HG03108 (cell line): ENCODE data around the gene ABCC1.
A peak's percentile ranks its signal among the peaks of the same experiment; 100 is the strongest.
"Not testable (repeated sequence)": the region's sequence is repeated elsewhere in the genome, so short reads cannot be mapped to it uniquely, and the experiment has no call there.

Experiments used
- ATAC-seq: cut with Tn5 transposase; IDR thresholded peaks from one replicate; pipeline ENCODE4 v1.9.1; 2021; ENCODE audit warnings: moderate library complexity; ENCODE audit not compliant: unreplicated experiment

Gene ABCC1

GRCh38 chr16:15949210-15950160 is at the start of gene ABCC1:
Gene ABCC1, plus strand, starts transcription at chr16:15949616. Its CDS starts 136 bp downstream, at chr16:15949752.
- peak; percentile 45 for ATAC-seq

DNA sequence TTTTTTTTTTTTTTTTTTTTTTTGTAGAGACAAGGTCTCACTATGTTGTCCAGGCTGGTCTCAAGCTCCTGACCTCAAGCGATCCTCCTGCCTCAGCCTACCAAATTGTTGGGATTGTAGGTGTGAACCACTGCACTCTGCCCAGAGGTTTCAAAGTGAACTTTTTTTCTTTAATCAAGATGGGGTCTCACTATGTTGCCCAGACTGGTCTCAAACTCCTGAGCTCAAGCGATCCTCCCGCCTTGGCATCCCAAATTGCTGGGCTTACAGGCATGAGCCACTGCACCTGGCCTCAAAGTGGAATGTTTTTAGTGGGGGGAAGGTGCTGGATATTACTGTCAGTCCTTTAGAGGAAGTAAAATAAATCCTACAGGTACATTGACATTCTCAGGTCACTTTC is 49.1 kb upstream of the ABCC1 start:
- no peak for ATAC-seq

DNA sequence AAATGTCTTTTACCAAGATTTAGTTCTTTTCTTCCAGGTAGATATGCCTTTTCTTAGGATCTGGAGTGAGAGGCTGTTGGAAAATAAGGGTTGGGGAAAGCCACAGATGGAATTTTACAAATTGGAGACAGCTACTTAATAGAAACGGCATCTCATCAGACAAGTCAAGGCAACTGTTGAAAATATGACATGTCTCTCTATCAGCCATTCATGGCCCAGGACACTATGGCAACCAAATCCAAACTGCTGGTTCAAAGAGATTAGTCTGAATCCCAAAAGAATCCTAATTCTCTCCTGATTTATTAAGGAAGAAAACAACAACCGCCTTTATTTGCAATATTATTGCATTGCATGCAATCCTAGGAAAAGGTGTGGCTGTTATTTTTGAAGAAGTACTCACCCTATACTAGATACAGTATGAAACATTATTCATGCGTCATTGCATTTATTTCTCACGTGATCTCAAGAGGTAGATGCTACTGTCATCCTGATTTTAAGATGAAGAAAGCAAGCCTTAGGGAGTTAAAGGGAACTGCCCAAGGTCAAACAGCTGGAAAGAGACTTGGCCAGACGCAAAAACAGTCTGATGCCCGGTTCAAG is 48.4 kb upstream of the ABCC1 start:
- no peak for ATAC-seq

- no peak for ATAC-seq
These were observed 45.5 kb upstream of the ABCC1 start for GRCh38 chr16:15903960-15904359.

DNA sequence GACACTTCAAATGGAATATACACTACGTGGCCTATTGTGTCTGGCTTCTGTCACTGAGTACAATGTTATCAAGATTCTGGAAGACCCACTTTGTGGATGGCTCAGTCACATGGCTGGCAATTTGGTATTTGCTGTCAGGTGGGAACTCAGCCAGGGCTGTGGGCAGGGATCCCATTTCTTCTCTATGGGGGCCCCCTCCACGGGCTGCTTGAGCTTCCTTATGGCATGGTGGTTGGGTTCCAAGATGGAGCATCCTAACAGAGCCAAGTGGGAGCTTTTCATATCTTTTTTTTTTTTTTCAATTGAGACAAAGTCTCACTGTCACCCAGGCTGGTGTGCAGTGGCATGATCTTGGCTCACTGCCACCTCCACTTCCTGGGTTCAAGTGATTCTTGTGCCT is 43.0 kb upstream of the ABCC1 start:
- no peak for ATAC-seq

- ATAC-seq, result peak; percentile 83
These were observed 41.4 kb upstream of the ABCC1 start for GRCh38 chr16:15907863-15908478.

DNA sequence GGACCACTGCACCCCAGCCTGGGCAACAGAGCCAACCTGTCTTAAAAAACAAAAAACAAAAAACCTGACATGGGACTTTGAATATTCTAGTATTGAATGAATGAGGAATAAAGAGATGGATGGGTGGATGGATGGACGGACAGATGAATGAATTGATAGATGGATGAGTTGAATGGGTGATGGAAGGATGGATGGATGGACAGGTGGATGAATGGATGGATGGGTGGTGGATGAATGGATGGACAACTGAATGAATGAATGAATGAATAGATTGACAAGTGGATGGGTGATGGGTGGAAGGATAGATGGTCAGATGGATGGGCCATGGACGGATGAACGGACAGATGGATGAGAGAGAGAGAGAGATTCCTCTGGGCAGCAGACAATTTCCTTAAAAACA is 38.2 kb upstream of the ABCC1 start:
- no peak for ATAC-seq

- ATAC-seq, result no peak
These were observed 36.2 kb upstream of the ABCC1 start for GRCh38 chr16:15913046-15913698.

DNA sequence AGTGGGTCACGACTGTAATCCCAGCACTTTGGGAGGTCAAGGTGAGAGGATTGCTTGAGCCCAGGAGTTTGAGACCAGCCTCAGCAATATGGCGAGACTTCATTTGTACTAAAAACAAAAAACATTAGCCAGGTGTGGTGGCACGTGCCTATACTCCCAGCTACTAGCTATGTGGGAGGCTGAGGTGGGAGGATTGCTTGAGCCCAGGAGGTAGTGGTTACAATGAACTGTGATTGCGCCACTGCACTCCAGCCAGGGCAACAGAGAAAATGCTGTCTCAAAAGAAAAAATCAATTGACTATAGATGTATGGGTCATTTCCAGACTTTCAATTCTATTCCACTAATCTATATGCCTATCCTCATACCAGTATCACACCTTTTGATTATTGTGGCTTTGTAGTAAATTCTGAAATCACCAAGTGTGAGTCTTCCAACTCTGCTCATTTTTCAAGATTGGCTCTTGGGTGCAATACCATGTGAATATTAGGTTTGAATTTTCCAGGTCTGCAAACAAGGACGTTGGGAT is 33.8 kb upstream of the ABCC1 start:
- no peak for ATAC-seq

DNA sequence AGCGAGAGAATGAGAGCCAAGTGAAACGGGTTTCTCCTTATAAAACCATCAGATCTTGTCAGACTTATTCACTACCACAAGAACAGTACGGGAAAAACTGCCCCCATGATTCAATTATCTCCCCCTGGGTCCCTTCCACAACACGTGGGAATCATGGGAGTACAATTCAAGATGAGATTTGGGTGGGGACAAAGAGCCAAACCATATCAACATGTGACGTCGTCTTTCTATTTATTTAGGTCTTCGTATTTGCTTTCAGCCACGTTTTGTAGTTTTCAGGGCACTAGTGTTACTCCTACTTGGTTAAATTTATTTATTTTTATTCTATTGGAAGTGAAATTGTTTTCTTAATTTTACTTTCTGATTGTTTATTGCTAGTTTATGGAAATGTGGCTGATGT is 33.1 kb upstream of the ABCC1 start:
- no peak for ATAC-seq

DNA sequence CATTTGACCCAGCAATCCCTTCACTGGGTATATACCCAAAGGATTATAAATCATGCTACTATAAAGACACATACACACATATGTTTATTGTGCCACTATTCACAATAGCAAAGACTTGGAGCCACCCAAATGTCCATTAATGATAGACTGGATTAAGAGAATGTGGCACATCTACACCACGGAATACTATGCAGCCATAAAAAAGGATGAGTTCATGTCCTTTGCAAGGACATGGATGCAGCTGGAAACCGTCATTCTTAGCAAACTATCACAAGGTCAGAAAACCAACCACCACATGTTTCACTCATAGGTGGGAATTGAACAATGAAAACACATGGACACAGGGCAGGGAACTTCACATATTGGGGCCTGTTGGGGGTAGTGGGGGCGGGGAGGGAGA is 31.1 kb upstream of the ABCC1 start:
- ATAC-seq, result not testable (repeated sequence)

DNA sequence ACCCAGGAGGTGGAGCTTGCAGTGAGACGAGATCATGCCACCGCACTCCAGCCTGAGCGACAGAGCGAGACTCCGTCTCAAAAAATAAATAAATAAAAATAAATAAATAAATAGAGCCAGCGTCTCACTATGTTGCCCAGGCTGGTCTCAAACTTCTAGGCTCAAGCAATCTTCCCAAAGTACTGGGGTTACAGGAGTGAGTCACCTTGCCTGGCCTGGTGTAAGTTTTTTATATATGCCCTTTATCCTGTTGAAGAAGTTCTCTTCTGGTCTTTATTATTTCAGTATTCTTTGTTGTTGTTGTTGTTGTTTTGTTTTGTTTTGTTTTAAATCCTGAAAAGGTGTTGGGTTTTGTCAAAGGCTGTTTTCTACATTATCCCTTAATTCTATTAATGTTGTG is 30.1 kb upstream of the ABCC1 start:
- no peak for ATAC-seq

DNA sequence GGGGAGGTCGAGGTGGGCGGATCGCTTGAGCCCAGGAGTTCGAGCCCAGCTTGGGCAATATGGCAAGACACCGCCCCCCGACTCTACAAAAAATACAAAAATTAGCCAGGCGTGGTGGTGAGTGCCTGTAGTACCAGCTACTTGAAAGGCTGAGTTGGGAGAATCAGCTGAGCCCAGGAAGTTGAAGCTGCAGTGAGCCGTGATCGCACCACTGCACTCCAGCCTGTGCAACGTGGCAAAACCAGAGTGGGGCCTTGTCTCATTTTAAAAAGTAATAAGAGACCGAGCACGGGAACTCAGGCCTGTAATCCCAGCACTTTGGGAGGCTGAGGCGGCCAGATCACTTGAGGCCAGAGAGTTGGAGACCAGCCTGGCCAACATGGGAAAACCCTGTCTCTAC is 24.4 kb upstream of the ABCC1 start:
- no peak for ATAC-seq

- no peak for ATAC-seq
These were observed 23.8 kb upstream of the ABCC1 start for GRCh38 chr16:15925631-15926030.

GRCh38 chr16:15928261-15929104 is 20.9 kb upstream of the ABCC1 start:
- no peak for ATAC-seq

- ATAC-seq, result no peak
These were observed 16.5 kb upstream of the ABCC1 start for GRCh38 chr16:15932939-15933338.

DNA sequence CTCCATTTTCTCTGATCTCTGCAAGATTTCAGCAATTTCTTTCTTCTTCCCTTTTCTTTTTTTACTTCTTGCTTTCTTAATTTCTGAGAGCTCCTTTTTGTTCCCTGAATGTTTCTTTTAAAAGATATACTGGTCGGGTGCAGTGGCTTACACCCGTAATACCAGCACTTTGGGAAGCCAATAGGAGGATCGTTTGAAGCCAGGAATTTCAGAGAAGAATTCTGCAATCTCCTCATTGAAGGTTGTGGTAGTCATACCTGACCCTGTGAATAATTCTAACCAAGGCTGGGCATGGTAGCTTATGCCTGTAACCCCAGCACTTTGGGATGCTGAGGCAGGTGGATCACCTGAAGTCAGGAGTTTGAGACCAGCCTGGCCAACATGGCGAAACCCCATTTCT is 15.6 kb upstream of the ABCC1 start:
- ATAC-seq, result no peak

GRCh38 chr16:15934991-15935390 is 14.4 kb upstream of the ABCC1 start:
- no peak for ATAC-seq

- not testable (repeated sequence) for ATAC-seq
These were observed 12.6 kb upstream of the ABCC1 start for GRCh38 chr16:15936809-15937208.
